Measurements from ENCODE around the gene KCNC2.
"Not testable (repeated sequence)": the region's sequence is repeated elsewhere in the genome, so short reads cannot be mapped to it uniquely, and the experiment has no call there.

Gene KCNC2

DNA sequence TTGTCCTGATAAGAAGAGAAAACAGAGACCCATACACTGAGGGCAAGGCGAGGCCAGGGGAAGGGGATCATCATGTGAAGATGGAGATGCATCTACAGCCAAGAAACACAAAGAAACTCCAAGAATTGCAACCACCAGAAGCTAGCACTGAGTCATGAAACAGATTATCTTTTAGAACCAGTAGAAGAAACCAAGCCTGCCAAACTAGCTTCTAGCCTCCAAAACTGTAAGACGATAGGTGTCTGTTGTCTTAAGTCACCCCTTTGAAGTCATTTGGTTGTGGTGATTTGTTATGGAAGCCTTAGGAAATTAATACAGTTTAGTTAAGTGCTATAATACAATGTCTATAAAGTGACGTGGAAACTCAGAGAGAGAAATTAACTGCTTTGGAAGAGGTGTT, 15.4 kb downstream of the KCNC2 start:
- no peaks in the 10 kb centered on the region; the same call in 1 of the 2 replicates for H3K27me3 ChIP-seq (ENCODE audit: low read length)
- no peak overlapping the region for H3K9ac ChIP-seq (ENCODE audit: low read length)
- H3K9me2 ChIP-seq (replicated peaks; ENCODE audit: insufficient read depth, low read length) = no peaks in the 10 kb centered on the region
- H3K9me3 ChIP-seq (ENCODE audit: insufficient read depth, low read length) = no peaks in the 10 kb centered on the region
- no peak overlapping the region for H3K27ac ChIP-seq (ENCODE audit: low read depth, low read length)
- no peak for TF ChIP-seq EZH2phosphoT487 (conservative IDR thresholded peaks at IDR 0.05; ENCODE audit: low read length)
- TF ChIP-seq, protein P1, sequence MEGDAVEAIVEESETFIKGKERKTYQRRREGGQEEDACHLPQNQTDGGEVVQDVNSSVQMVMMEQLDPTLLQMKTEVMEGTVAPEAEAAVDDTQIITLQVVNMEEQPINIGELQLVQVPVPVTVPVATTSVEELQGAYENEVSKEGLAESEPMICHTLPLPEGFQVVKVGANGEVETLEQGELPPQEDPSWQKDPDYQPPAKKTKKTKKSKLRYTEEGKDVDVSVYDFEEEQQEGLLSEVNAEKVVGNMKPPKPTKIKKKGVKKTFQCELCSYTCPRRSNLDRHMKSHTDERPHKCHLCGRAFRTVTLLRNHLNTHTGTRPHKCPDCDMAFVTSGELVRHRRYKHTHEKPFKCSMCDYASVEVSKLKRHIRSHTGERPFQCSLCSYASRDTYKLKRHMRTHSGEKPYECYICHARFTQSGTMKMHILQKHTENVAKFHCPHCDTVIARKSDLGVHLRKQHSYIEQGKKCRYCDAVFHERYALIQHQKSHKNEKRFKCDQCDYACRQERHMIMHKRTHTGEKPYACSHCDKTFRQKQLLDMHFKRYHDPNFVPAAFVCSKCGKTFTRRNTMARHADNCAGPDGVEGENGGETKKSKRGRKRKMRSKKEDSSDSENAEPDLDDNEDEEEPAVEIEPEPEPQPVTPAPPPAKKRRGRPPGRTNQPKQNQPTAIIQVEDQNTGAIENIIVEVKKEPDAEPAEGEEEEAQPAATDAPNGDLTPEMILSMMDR (IDR thresholded peaks at IDR 0.05; ENCODE audit: insufficient read depth, low read length, poor library complexity, severe bottlenecking) = no peak
- no peak overlapping the region for H3K4me3 ChIP-seq (ENCODE audit: insufficient read depth, low read length, poor library complexity, severe bottlenecking)
- no peaks in the 10 kb centered on the region for H3K79me2 ChIP-seq (ENCODE audit: insufficient read depth, low read length)
- no peaks in the 10 kb centered on the region for H3K36me3 ChIP-seq (ENCODE audit: low read length)
- no peaks in the 10 kb centered on the region for H4K20me1 ChIP-seq (ENCODE audit: low read depth, low read length)
- no peak overlapping the region for H2AFZ ChIP-seq (ENCODE audit: low read depth, low read length, severe bottlenecking)
- no peak overlapping the region for H3K4me2 ChIP-seq (ENCODE audit: low read depth, low read length, poor library complexity, severe bottlenecking)
- no peaks in the 10 kb centered on the region for H3F3A ChIP-seq (ENCODE audit: insufficient read depth)

DNA sequence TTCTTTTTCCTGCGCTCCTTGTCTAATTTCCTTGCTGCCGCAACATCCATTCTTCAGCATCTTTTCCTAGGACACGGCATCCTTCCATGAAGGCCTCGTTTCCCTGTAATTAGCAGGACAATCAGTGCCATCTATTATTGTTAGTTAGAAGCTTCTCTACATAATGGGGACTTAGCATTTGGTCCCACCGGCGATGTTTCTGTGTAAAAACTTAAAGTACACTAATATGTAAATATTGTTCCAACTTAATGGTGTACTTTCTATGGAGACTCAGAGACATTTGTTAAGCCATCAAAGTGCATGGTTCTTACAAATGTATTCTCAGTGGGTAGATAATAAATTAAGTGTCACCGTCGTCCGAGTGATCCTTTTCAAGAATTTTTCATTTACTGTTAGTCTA, 17.4 kb downstream of the KCNC2 start:
- H3K4me3 ChIP-seq (ENCODE audit: insufficient read depth, low read length, poor library complexity, severe bottlenecking) = no peak overlapping the region
- H3K36me3 ChIP-seq (ENCODE audit: low read length) = no peaks in the 10 kb centered on the region
- H3K79me2 ChIP-seq (ENCODE audit: insufficient read depth, low read length) = no peaks in the 10 kb centered on the region
- no peaks in the 10 kb centered on the region for H3K9me3 ChIP-seq (ENCODE audit: insufficient read depth, low read length)
- no peak overlapping the region for H3K4me2 ChIP-seq (ENCODE audit: low read depth, low read length, poor library complexity, severe bottlenecking)
- no peaks in the 10 kb centered on the region; the same call in 1 of the 2 replicates for H3K27me3 ChIP-seq (ENCODE audit: low read length)
- TF ChIP-seq EZH2phosphoT487 (conservative IDR thresholded peaks at IDR 0.05; ENCODE audit: low read length) = no peak
- TF ChIP-seq, protein P1 (IDR thresholded peaks at IDR 0.05; ENCODE audit: insufficient read depth, low read length, poor library complexity, severe bottlenecking) = no peak
- no peak overlapping the region for H2AFZ ChIP-seq (ENCODE audit: low read depth, low read length, severe bottlenecking)
- no peaks in the 10 kb centered on the region for H3F3A ChIP-seq (ENCODE audit: insufficient read depth)
- no peak overlapping the region for H3K9ac ChIP-seq (ENCODE audit: low read length)
- no peaks in the 10 kb centered on the region for H4K20me1 ChIP-seq (ENCODE audit: low read depth, low read length)
- H3K9me2 ChIP-seq (replicated peaks; ENCODE audit: insufficient read depth, low read length) = no peaks in the 10 kb centered on the region
- H3K27ac ChIP-seq (ENCODE audit: low read depth, low read length) = no peak overlapping the region

DNA sequence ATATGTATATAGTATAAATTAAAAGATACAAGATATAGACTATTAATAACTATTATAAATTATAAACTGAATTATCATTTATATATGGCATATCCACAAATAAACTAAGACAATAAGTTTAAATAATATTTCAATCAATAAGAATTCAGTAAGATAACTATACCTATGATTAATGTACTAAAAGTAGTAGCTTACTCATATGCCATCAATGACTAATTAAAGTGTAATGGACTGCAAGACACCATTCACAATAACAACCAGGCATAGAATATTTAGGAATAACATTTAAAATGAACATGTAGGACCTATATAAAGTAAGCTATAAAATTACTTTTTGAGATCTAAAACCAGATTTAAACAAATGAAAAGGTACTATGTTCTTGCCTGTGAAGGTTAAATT, 18.8 kb downstream of the KCNC2 start:
- Histone ChIP-seq H3K27me3 (ENCODE audit: low read length) (no peaks in the 10 kb centered on the region; the same call in 1 of the 2 replicates), H2AFZ (ENCODE audit: low read depth, low read length, severe bottlenecking) (no peak overlapping the region), H3K9ac (ENCODE audit: low read length) (no peak overlapping the region), H3K9me2 (replicated peaks; ENCODE audit: insufficient read depth, low read length) (no peaks in the 10 kb centered on the region), H3F3A (ENCODE audit: insufficient read depth) (no peaks in the 10 kb centered on the region), H3K9me3 (ENCODE audit: insufficient read depth, low read length) (no peaks in the 10 kb centered on the region), H3K4me2 (ENCODE audit: low read depth, low read length, poor library complexity, severe bottlenecking) (no peak overlapping the region), H3K79me2 (ENCODE audit: insufficient read depth, low read length) (no peaks in the 10 kb centered on the region), H3K4me3 (ENCODE audit: insufficient read depth, low read length, poor library complexity, severe bottlenecking) (no peak overlapping the region), H3K27ac (ENCODE audit: low read depth, low read length) (no peak overlapping the region), H4K20me1 (ENCODE audit: low read depth, low read length) (no peaks in the 10 kb centered on the region), H3K36me3 (ENCODE audit: low read length) (no peaks in the 10 kb centered on the region)
- no peak for TF ChIP-seq EZH2phosphoT487 (conservative IDR thresholded peaks at IDR 0.05; ENCODE audit: low read length)
- TF ChIP-seq, protein P1 (IDR thresholded peaks at IDR 0.05; ENCODE audit: insufficient read depth, low read length, poor library complexity, severe bottlenecking) = no peak

DNA sequence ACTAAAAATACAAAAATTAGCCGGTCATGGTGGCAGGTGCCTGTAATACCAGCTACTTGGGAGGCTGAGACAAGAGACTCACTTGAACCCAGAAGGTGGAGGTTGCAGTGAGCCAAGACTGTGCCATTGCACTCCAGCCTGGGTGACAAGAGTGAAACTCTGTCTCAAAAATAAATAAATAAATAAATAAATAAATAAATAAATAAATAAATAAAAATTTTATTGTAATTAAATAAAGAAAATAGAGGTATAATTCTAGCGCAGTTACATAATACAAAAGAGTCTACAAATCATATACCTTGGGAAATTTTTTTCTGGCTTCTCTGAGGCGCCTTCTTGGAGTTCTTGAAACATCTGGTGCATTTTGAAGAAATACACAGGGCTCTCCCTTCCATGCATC, 23.8 kb downstream of the KCNC2 start:
- not testable (repeated sequence) for H3K9me2 ChIP-seq (replicated peaks; ENCODE audit: insufficient read depth, low read length); H4K20me1 ChIP-seq (ENCODE audit: low read depth, low read length); H3K4me2 ChIP-seq (ENCODE audit: low read depth, low read length, poor library complexity, severe bottlenecking); H3K27ac ChIP-seq (ENCODE audit: low read depth, low read length); H3K9me3 ChIP-seq (ENCODE audit: insufficient read depth, low read length); H3F3A ChIP-seq (ENCODE audit: insufficient read depth); H2AFZ ChIP-seq (ENCODE audit: low read depth, low read length, severe bottlenecking); H3K27me3 ChIP-seq (ENCODE audit: low read length); H3K4me3 ChIP-seq (ENCODE audit: insufficient read depth, low read length, poor library complexity, severe bottlenecking); H3K9ac ChIP-seq (ENCODE audit: low read length); H3K79me2 ChIP-seq (ENCODE audit: insufficient read depth, low read length); H3K36me3 ChIP-seq (ENCODE audit: low read length)

Data from SU-DHL-6 (cell line).